Forelimb muscle (tissue), 1 donor: ENCODE measurements around the gene ZNF804B. TPM values are rescaled to one million over a fixed set of nuclear protein-coding genes. Genes with fewer than 3 reads are reported as not detected.

Source experiments
- DNase-seq: peaks from one replicate; pipeline ENCODE4 v3.0.0-alpha.2; 2013; ENCODE audit warnings: low read depth
- polyA plus RNA-seq: library from polyadenylated mRNA; unstranded; fragments of 120-200 nt; gene quantifications from one replicate; pipeline ENCODE4 v1.2.1, GENCODE V29; 2013; ENCODE audit not compliant: insufficient read length

The ZNF804B gene
- polyA plus RNA-seq, 1 donor, result not detected

GRCh38 chr7:88835147-88835728 is 75.7 kb downstream of the ZNF804B start:
- DNase-seq, result no peak

- no peak for DNase-seq
Observed at GRCh38 chr7:88842201-88842600, 82.7 kb downstream of the ZNF804B start.

- DNase-seq, result no peak
Observed at GRCh38 chr7:88845091-88845490, 85.6 kb downstream of the ZNF804B start.

- DNase-seq, result no peak
Observed at GRCh38 chr7:88851220-88851619, 91.7 kb downstream of the ZNF804B start.

- DNase-seq, result no peak
Observed at GRCh38 chr7:88859288-88859687, 99.8 kb downstream of the ZNF804B start.

GRCh38 chr7:88866265-88866863 is 106.9 kb downstream of the ZNF804B start:
- DNase-seq, result no peak

- no peak for DNase-seq
Observed at GRCh38 chr7:88867158-88867557, 107.7 kb downstream of the ZNF804B start.

GRCh38 chr7:88868456-88868855 is 109.0 kb downstream of the ZNF804B start:
- DNase-seq, result no peak

- DNase-seq, result no peak
Observed at GRCh38 chr7:88881136-88881535, 121.6 kb downstream of the ZNF804B start.

GRCh38 chr7:88885131-88885530 is 125.6 kb downstream of the ZNF804B start:
- DNase-seq, result no peak

- DNase-seq, result no peak
Observed at GRCh38 chr7:88888684-88889083, 129.2 kb downstream of the ZNF804B start.

- DNase-seq, result no peak
Observed at GRCh38 chr7:88910516-88910915, 151.0 kb downstream of the ZNF804B start.

GRCh38 chr7:88912852-88913251 is 153.4 kb downstream of the ZNF804B start:
- DNase-seq, result no peak

GRCh38 chr7:88915615-88916014 is 156.1 kb downstream of the ZNF804B start:
- DNase-seq, result no peak

GRCh38 chr7:88919478-88920131 is 160.1 kb downstream of the ZNF804B start:
- DNase-seq, result no peak

GRCh38 chr7:88922944-88923343 is 163.4 kb downstream of the ZNF804B start:
- no peak for DNase-seq

GRCh38 chr7:88928276-88928675 is 168.8 kb downstream of the ZNF804B start:
- no peak for DNase-seq

GRCh38 chr7:88929719-88930118 is 170.2 kb downstream of the ZNF804B start:
- no peak for DNase-seq

GRCh38 chr7:88933285-88933684 is 173.8 kb downstream of the ZNF804B start:
- no peak for DNase-seq

GRCh38 chr7:88942815-88943501 is 183.5 kb downstream of the ZNF804B start:
- DNase-seq, result no peak

- DNase-seq, result no peak
Observed at GRCh38 chr7:88951826-88952225, 192.3 kb downstream of the ZNF804B start.

GRCh38 chr7:88964418-88964817 is 204.9 kb downstream of the ZNF804B start:
- DNase-seq, result no peak

- DNase-seq, result no peak
Observed at GRCh38 chr7:88965371-88965770, 205.9 kb downstream of the ZNF804B start.
